Right renal pelvis (tissue), 4 donors: ENCODE data around the gene COPS3. TPM values are rescaled to one million over a fixed set of nuclear protein-coding genes. Genes with fewer than 3 reads are reported as not detected.

Experiments used
- DNase-seq, 4 donors: peaks; one replicate each; pipeline ENCODE4 v3.0.0-alpha.2; 2013; ENCODE audit warnings: low read depth in 4 of 4, low spot score in 3 of 4, missing footprints in 1 of 4
- polyA plus RNA-seq, 4 donors: library from polyadenylated mRNA; unstranded; fragments of 120-200 nt; gene quantifications; one replicate each; pipeline ENCODE4 v1.2.1, GENCODE V29; 2013; ENCODE audit not compliant: insufficient read length in 4 of 4

Gene COPS3
- polyA plus RNA-seq, 4 donors: 75.1 to 89.7 (median 80.2) TPM

GRCh38 chr17:17200311-17200710, 80.7 kb downstream of the COPS3 start:
- DNase-seq: no peak

GRCh38 chr17:17198281-17198680, 82.8 kb downstream of the COPS3 start:
- no peak for DNase-seq

DNA sequence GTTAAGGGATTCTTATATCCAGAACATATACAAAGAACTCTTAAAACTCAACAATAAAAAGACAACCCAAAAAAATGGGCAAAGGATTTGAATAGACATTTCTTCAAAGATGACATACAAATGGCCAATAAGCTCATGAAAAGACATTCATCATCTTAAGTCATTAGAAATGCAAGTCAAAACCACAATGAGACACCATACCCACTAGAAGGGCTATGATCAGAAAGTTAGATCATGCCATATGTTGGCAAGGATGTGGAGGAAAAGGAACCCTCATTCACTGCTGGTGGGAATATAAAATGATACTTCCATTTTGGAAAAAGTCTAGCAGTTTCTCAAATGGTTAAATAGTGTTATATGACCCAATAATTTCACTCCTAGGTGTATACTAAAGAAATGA, 84.3 kb downstream of the COPS3 start:
- no peak for DNase-seq

Other genes with a start within 250 kb of the COPS3 start
- gene MPRIP, start 238.8 kb downstream of the COPS3 start, polyA plus RNA-seq: 100 to 1,000 TPM; 140 to 180 (median 164) TPM
- 1 to 10 TPM; 3.6 to 4.3 (median 3.9) TPM for gene PLD6, start 74.9 kb downstream of the COPS3 start, polyA plus RNA-seq
- gene FLCN, start 44.1 kb downstream of the COPS3 start, polyA plus RNA-seq: 10 to 100 TPM; 20.0 to 29.1 (median 26.6) TPM
- 1 to 10 TPM; 5.0 to 7.4 (median 6.2) TPM for gene NT5M, start 22.1 kb upstream of the COPS3 start, polyA plus RNA-seq
- gene MED9, start 195.8 kb upstream of the COPS3 start, polyA plus RNA-seq: 10 to 100 TPM; 20.9 to 23.3 (median 22.6) TPM
- 1 to 10 TPM in 1 of 4 donors, under 1 TPM in 3; 0.74 to 1.3 (median 0.89) TPM for gene RASD1, start 215.1 kb upstream of the COPS3 start, polyA plus RNA-seq